B cell (primary cell): Measurements from ENCODE around the gene PPP1R14D. TPM values are rescaled to one million over a fixed set of nuclear protein-coding genes. Genes with fewer than 3 reads are reported as not detected.

Experiments
- ATAC-seq: fragments of 200-7000 bp; cut with Tn5 transposase; one replicate; pipeline ENCODE4 v1.10.0; 2021; ENCODE audit warnings: low read depth, mild to moderate bottlenecking, moderate number of reproducible peaks, moderate library complexity
- CTCF ChIA-PET: fragments of 350-600 bp; sonication (Branson Sonifier 250); formaldehyde crosslinking; loops from one replicate; lab custom pipeline; 2021; ENCODE audit warnings: antibody characterized with exemption, inconsistent platforms; lab: Charles Lee
- POLR2A ChIA-PET: fragments of 350-600 bp; sonication (Branson Sonifier 250); formaldehyde crosslinking; loops from one replicate; lab custom pipeline; 2021; ENCODE audit warnings: antibody characterized with exemption; lab: Charles Lee
- DNase-seq: peaks from one replicate; pipeline ENCODE4 v3.0.0; 2013
- H2AFZ ChIP-seq: 2 replicates; pipeline ENCODE4 v1.6.1; 2012; ENCODE audit warnings: mild to moderate bottlenecking, low read depth, low read length; ENCODE audit not compliant: insufficient read depth, poor library complexity, severe bottlenecking
- H3K27ac ChIP-seq, 2 donors: 1 replicate in 1 of 2; 2 replicates in 1 of 2; pipeline ENCODE4 v1.5.1; 2012 to 2013; ENCODE audit warnings: low read length in 2 of 2, mild to moderate bottlenecking in 2 of 2, moderate library complexity in 1 of 2
- H3K27me3 ChIP-seq, 4 experiments: fragments of 200-600 bp in 1 of 4; sonication (generic) in 1 of 4; replicated peaks in 1 of 4; 1 replicate in 2 of 4; 2 replicates in 2 of 4; pipeline versions ENCODE4 v1.6.1 to v1.7.0; 2013 to 2016; ENCODE audit warnings: low read length in 3 of 4, mild to moderate bottlenecking in 2 of 4, mixed read lengths in 1 of 4, moderate library complexity in 1 of 4; ENCODE audit not compliant: insufficient read depth in 4 of 4, control insufficient read depth in 3 of 4; ENCODE audit errors: control extremely low read depth in 1 of 4
- H3K36me3 ChIP-seq, 2 experiments: replicated peaks in 1 of 2; 1 replicate in 1 of 2; 2 replicates in 1 of 2; pipeline versions ENCODE4 v1.6.1 to v1.7.1; 2013; ENCODE audit warnings: low read length in 1 of 2; ENCODE audit not compliant: insufficient read depth in 2 of 2, control insufficient read depth in 1 of 2; ENCODE audit errors: control extremely low read depth in 1 of 2, extremely low read depth in 1 of 2
- H3K4me1 ChIP-seq, 2 donors: fragments of 200-600 bp in 1 of 2; sonication (generic) in 1 of 2; 1 replicate in 1 of 2; 2 replicates in 1 of 2; pipeline versions ENCODE4 v1.5.1 to v1.6.1; 2013 to 2017; ENCODE audit warnings: low read length in 2 of 2; ENCODE audit not compliant: control insufficient read depth in 2 of 2, insufficient read depth in 2 of 2
- H3K4me2 ChIP-seq: replicated peaks from 2 replicates; pipeline ENCODE3; 2012; ENCODE audit warnings: mild to moderate bottlenecking, low read depth, low read length; ENCODE audit not compliant: poor library complexity, severe bottlenecking
- H3K4me3 ChIP-seq, 5 experiments: fragments of 200-600 bp in 1 of 5; sonication (generic) in 1 of 5; 1 replicate in 3 of 5; 2 replicates in 2 of 5; pipeline versions ENCODE4 v1.5.1 to v1.7.0; 2011 to 2016; ENCODE audit warnings: low read length in 4 of 5, mild to moderate bottlenecking in 4 of 5, low read depth in 2 of 5, control low read depth in 1 of 5, moderate library complexity in 1 of 5; ENCODE audit not compliant: insufficient read depth in 1 of 5; ENCODE audit errors: control extremely low read depth in 1 of 5, extremely low read depth in 1 of 5
- H3K79me2 ChIP-seq: fragments of 200-600 bp; sonication (generic); one replicate; pipeline ENCODE4 v1.6.0; 2016; ENCODE audit warnings: low read length; ENCODE audit not compliant: control insufficient read depth, insufficient read depth
- H3K9ac ChIP-seq: fragments of 200-600 bp; sonication (generic); 2 replicates; pipeline ENCODE4 v1.6.1; 2017; ENCODE audit warnings: mild to moderate bottlenecking, low read length, moderate library complexity
- H3K9me3 ChIP-seq, 3 donors: one replicate each; pipeline versions ENCODE4 v1.6.1 to v1.7.1; 2013; ENCODE audit warnings: low read length in 2 of 3; ENCODE audit not compliant: control insufficient read depth in 2 of 3, insufficient read depth in 1 of 3; ENCODE audit errors: control extremely low read depth in 1 of 3
- H4K20me1 ChIP-seq: 2 replicates; pipeline ENCODE4 v1.6.0; 2012; ENCODE audit warnings: mild to moderate bottlenecking, low read length; ENCODE audit not compliant: insufficient read depth, control insufficient read depth, poor library complexity, severe bottlenecking
- H3K27ac Mint-ChIP-seq: one replicate; pipeline ENCODE4 v1.8.0; 2021; ENCODE audit warnings: mixed read lengths
- H3K27me3 Mint-ChIP-seq: one replicate; pipeline ENCODE4 v1.8.0; 2021; ENCODE audit warnings: mixed read lengths
- H3K4me1 Mint-ChIP-seq: one replicate; pipeline ENCODE4 v1.8.0; 2021; ENCODE audit warnings: mixed read lengths
- H3K4me3 Mint-ChIP-seq: one replicate; pipeline ENCODE4 v1.8.0; 2021; ENCODE audit warnings: mixed read lengths
- H3K9me3 Mint-ChIP-seq: one replicate; pipeline ENCODE4 v1.8.0; 2022; ENCODE audit warnings: mixed read lengths; ENCODE audit not compliant: insufficient read depth
- EZH2 ChIP-seq: IDR thresholded peaks from 2 replicates; pipeline ENCODE4 v1.6.1; 2012; ENCODE audit warnings: borderline replicate concordance, low read depth, mild to moderate bottlenecking, moderate library complexity, low read length; ENCODE audit not compliant: insufficient read depth, poor library complexity, severe bottlenecking
- WGBS: methylation state at CpG from one replicate; pipeline ENCODE4 v1.1.5; 2013; ENCODE audit warnings: missing lambda C conversion rate; ENCODE audit not compliant: insufficient coverage; 5-methylcytosine and 5-hydroxymethylcytosine counted together
- intact Hi-C: fragments of 100-400 bp; cut with micrococcal nuclease; formaldehyde crosslinking; loops from one replicate; pipeline ENCODE4 v1.10.0; 2022
- polyA plus RNA-seq: library from polyadenylated mRNA; depleted of rRNA; stranded (reverse); fragments of >200 nt; gene quantifications from 2 replicates; pipeline ENCODE4 v1.2.3, GENCODE V29; 2012
- small RNA-seq: library from RNA; depleted of rRNA; stranded (forward); fragments of <200 nt; gene quantifications from one replicate; pipeline ENCODE3, GENCODE V24; 2012; ENCODE audit warnings: low replicate concordance, low read depth; ENCODE audit not compliant: insufficient read length
- total RNA-seq, 2 donors: library from RNA; stranded (reverse); fragments of 120-200 nt in 1 of 2; gene quantifications; 1 replicate in 1 of 2; 2 replicates in 1 of 2; pipeline versions ENCODE4 v1.2.3 to v1.2.4, GENCODE V29; 2013 to 2022
- TF ChIP-seq, protein P1 (sequence below): fragments of 200-600 bp; IDR thresholded peaks from one replicate; pipeline ENCODE4 v1.8.0; 2022; ENCODE audit warnings: antibody characterized with exemption, mild to moderate bottlenecking

The PPP1R14D gene
- total and polyA plus RNA-seq, 2 donors (not counting 1 experiment from before 2014, with no cell fraction given), result 0.19 TPM; not detected in 1

DNA sequence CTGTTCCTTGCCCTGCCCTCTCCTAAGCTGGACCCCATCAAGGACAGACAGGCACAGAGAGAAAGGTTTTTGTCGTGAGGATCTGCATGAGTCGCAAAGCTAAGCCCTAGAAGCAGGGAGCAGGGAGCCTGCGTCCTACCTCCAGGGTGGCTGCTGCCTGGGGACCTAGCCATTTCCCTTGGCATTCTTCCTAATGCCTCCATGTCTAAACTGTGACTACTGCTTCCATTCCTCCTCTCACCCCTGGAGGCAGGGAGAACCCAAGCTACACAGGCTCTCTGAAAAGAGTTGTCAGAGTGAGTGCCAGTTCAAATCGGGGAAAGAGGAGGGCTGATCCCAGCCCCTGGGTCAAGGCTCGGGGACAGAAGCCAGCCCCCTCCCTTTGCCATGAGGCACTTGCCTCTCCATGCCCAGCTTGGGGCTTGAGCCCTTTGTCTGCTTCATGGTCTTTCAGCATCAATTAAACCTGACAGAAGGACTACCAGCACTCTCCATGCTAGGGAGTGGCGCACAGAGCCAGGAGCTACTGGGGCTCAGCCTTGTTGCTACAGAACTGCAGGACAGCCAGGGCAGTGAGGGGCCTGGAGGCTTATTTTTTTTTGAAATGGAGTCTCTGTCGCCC, 62.2 kb downstream of the PPP1R14D start:
- no peak overlapping the region for H3K27ac ChIP-seq
- H3K4me2 ChIP-seq, result no peak overlapping the region
- POLR2A ChIA-PET, result interaction anchor here (0.6 kb wide), 1 partner anchor 875 kb away, joined by 3 read pairs; no protein-coding TSS in a partner anchor

More for the DNA sequence above, 62.2 kb downstream of the PPP1R14D start:
- no peak overlapping the region for H3K27ac Mint-ChIP-seq
- Histone ChIP-seq H3K4me1 (peaks cover 45 to 62% of the 10 kb centered on the region in 2 donors), H4K20me1 (no peaks in the 10 kb centered on the region), H2AFZ (no peak overlapping the region), H3K9ac (no peak overlapping the region), H3K36me3 (peaks cover 0 to 11% of the 10 kb centered on the region in 2 experiments), H3K4me3 (no peak overlapping the region), H3K79me2 (no peaks in the 10 kb centered on the region), H3K9me3 (no peaks in the 10 kb centered on the region), H3K27me3 (no peaks in the 10 kb centered on the region)
- TF ChIP-seq, protein P1, sequence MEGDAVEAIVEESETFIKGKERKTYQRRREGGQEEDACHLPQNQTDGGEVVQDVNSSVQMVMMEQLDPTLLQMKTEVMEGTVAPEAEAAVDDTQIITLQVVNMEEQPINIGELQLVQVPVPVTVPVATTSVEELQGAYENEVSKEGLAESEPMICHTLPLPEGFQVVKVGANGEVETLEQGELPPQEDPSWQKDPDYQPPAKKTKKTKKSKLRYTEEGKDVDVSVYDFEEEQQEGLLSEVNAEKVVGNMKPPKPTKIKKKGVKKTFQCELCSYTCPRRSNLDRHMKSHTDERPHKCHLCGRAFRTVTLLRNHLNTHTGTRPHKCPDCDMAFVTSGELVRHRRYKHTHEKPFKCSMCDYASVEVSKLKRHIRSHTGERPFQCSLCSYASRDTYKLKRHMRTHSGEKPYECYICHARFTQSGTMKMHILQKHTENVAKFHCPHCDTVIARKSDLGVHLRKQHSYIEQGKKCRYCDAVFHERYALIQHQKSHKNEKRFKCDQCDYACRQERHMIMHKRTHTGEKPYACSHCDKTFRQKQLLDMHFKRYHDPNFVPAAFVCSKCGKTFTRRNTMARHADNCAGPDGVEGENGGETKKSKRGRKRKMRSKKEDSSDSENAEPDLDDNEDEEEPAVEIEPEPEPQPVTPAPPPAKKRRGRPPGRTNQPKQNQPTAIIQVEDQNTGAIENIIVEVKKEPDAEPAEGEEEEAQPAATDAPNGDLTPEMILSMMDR, result no peak
- TF ChIP-seq EZH2, result no peak
- H3K9me3 Mint-ChIP-seq, result no peaks in the 10 kb centered on the region
- no peak overlapping the region for H3K4me3 Mint-ChIP-seq
- peaks cover 51% of the 10 kb centered on the region for H3K4me1 Mint-ChIP-seq
- H3K27me3 Mint-ChIP-seq, result no peaks in the 10 kb centered on the region
- 93% methylated on average over 6 of the region's 7 CpGs for WGBS
- CTCF ChIA-PET, result interaction anchor here (1.3 to 9.6 kb wide), 3 partner anchors 10 to 22 kb away, joined by 3 to 99 read pairs (median 3); no protein-coding TSS in a partner anchor
- intact Hi-C loops, result no loop called here
- no peak for ATAC-seq
- no peak for DNase-seq

Small RNAs within 50 kb of the gene (small RNA-seq; reads per million reads assigned to genes)
- gene AC025166.1, result not detected

Other genes starting within 250 kb of the PPP1R14D start
- 3.7 and 4.0 TPM in 2 replicates for gene KNL1, start 234.5 kb downstream of the PPP1R14D start, total RNA-seq
- gene KNL1, start 234.5 kb downstream of the PPP1R14D start, polyA plus RNA-seq, result 0.91 and 1.7 TPM in 2 replicates
- gene RAD51, start 133.5 kb downstream of the PPP1R14D start, total RNA-seq, result 1.9 and 2.0 TPM in 2 replicates
- 0.61 and 0.67 TPM in 2 replicates for gene RAD51, start 133.5 kb downstream of the PPP1R14D start, polyA plus RNA-seq
- 22.1 and 24.2 TPM in 2 replicates for gene RMDN3, start 73.5 kb downstream of the PPP1R14D start, total RNA-seq
- 11.6 and 12.4 TPM in 2 replicates for gene RMDN3, start 73.5 kb downstream of the PPP1R14D start, polyA plus RNA-seq
- gene GCHFR, start 64.6 kb downstream of the PPP1R14D start, total RNA-seq, result 23.1 and 23.7 TPM in 2 replicates
- 6.2 and 14.3 TPM in 2 replicates for gene GCHFR, start 64.6 kb downstream of the PPP1R14D start, polyA plus RNA-seq
- gene C15orf62, start 58.7 kb downstream of the PPP1R14D start, total RNA-seq, result 8.6 and 9.5 TPM in 2 replicates
- 0.30 and 0.50 TPM in 2 replicates for gene C15orf62, start 58.7 kb downstream of the PPP1R14D start, polyA plus RNA-seq
- 29.4 and 29.8 TPM in 2 replicates for gene ZFYVE19, start 21.6 kb downstream of the PPP1R14D start, total RNA-seq
- 55.8 and 60.5 TPM in 2 replicates for gene ZFYVE19, start 21.6 kb downstream of the PPP1R14D start, polyA plus RNA-seq
- 46.1 and 52.3 TPM in 2 replicates for gene DNAJC17, start 21.2 kb downstream of the PPP1R14D start, total RNA-seq
- gene DNAJC17, start 21.2 kb downstream of the PPP1R14D start, polyA plus RNA-seq, result 27.3 and 30.5 TPM in 2 replicates
- 14.4 and 18.2 TPM in 2 replicates for gene SPINT1, start 15.3 kb upstream of the PPP1R14D start, total RNA-seq
- gene SPINT1, start 15.3 kb upstream of the PPP1R14D start, polyA plus RNA-seq, result 12.3 and 21.3 TPM in 2 replicates
- gene RHOV, start 45.5 kb upstream of the PPP1R14D start, total RNA-seq, result 0.41 and 0.54 TPM in 2 replicates
- gene RHOV, start 45.5 kb upstream of the PPP1R14D start, polyA plus RNA-seq, result 0.09 TPM in 1 of 2 replicates, not detected in the other
- gene VPS18, start 65.7 kb upstream of the PPP1R14D start, total RNA-seq, result 29.6 TPM in 2 replicates
- gene VPS18, start 65.7 kb upstream of the PPP1R14D start, polyA plus RNA-seq, result 13.6 and 22.0 TPM in 2 replicates
- gene DLL4, start 100.6 kb upstream of the PPP1R14D start, total RNA-seq, result 0.30 and 0.36 TPM in 2 replicates
- gene DLL4, start 100.6 kb upstream of the PPP1R14D start, polyA plus RNA-seq, result 0.07 and 0.10 TPM in 2 replicates
- 3.1 and 3.6 TPM in 2 replicates for gene CHAC1, start 124.8 kb upstream of the PPP1R14D start, total RNA-seq
- gene CHAC1, start 124.8 kb upstream of the PPP1R14D start, polyA plus RNA-seq, result 0.81 and 1.2 TPM in 2 replicates